NCI-H187 treated with DMSO at 0.1 percent for 48 hours (cell line): ENCODE results near the gene DNAH11.
"Not testable (repeated sequence)": the region's sequence is repeated elsewhere in the genome, so short reads cannot be mapped to it uniquely, and the experiment has no call there.

ENCODE experiments used
- DNase-seq: peaks from one replicate; lab custom pipeline; 2025; lab: John Stamatoyannopoulos, UW

DNAH11 gene

DNA sequence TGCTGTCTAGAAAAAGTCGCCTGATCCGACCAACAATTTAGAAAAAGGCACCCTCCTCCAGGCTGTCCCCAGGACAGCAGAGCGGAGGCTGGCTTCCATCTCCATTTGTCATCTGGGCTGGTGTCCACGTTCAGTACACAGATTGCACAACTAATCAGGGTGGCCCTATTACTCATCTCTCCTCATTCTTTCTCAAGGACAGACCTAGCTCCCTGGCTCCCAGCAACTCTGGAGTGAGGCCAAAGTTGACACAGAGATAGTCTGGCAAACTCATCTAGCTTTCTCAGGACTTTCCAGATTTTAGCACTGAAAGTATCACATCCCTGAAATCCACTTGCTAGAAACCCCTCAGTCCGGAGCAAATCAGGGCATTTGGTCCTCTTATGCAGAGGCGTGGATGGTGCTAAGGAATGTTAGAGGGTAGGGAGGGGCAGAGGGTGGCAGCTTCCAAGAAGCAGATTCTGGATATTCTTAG is 75.1 kb downstream of the DNAH11 start:
- no peak for DNase-seq

DNA sequence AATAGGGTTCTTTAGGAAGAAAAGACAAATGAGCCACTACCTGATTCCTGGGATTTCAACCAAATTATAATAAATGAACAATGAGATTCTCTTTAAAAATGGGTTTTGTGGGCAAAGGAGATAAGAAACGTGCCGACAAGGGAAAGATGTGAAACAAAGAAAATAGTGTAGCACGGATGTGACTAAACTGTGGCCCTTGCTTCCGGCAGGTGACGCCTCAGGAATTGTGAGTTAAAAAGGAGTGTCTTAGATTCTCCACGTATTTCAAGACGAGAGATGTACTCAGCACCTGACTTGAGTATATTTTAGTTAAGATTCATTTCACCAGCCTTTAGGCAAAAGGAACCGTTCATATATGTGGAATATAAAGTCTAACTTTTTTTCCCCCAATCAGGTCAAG is 75.9 kb downstream of the DNAH11 start:
- DNase-seq: no peak

DNA sequence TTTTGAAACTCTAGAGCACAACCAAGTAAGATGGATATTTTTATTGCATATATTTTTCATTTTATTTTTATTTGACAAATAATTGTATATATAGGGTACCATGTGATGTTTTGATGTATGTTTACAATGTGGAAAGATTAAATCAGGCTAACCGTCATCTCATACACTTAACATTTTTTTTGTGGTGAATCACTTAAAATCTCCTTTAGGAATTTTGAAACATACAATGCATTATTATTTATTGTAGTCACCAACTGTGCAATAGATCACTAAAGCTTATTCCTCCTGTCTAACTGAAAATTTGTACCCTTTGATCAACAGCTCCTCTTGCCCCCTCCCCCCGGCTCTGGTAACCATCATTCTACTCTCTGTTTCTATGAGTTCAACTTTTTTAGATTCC is 77.2 kb downstream of the DNAH11 start:
- DNase-seq: no peak

DNA sequence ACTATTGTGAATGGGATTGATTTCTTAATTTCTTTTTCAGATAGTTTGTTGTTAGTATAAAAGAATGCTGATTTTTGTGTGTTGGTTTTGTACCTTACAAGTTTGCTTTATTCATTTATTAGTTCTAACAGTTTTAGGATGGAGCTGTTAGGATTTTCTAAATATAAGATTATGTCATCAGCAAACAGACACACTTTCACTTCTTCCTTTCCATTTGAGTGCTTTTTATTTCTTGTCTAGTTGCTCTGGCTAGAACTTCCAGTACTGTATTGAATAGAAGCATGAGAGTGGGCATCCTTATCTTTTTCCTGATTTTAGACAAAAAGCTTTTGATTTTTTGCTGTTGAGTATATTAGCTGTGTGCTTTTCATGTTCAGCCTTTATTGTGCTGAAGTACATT is 81.5 kb downstream of the DNAH11 start:
- DNase-seq: no peak

DNA sequence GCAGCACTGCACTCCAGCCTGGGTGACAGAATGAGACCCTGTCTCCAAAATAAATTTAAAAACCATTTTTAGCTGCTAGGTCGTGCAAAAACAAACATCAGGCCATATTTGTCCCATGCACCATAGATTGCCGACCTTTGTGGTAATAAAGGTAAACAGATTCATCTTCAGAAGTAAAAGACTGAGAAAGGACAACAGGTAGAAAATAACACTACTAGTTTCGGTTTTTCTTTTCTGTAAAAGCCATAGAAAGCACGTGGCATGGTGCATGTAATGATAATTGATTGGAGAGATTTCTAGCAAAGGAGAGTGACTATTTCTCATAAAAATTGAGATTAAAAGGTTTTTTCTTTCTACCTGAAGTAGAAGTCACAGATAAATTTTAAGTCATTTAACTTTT is 93.9 kb downstream of the DNAH11 start:
- no peak for DNase-seq

DNA sequence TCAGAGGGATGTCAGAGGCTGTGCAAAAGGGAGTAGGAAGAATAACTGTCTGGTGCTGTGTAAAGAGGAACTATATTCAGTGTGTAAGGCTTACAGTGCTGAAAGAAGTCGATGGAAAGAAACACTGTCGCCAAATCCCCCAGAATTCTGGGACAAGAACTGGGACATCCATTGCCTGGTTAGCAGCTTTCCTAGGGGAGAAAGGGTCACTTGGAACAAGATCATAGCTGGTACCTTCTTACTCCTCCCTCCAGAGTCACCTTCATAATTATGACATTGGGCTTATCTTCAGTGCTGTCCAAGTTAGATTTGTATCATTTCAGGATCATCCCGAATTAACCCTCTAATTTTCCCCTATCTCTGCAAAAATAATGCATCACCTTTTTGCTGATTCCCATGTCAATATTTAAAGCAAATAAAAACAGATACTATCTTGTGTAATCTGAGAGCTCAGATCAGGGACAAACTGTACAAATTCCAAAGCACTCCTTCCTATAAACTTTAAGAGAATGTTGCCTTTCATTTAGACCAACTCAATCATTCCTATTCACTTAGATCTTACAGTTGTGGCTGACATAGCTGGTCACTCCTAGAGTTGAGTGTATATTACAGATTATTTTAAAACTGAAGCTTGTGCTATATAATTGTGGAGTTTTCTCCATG is 96.5 kb downstream of the DNAH11 start:
- DNase-seq: no peak

DNA sequence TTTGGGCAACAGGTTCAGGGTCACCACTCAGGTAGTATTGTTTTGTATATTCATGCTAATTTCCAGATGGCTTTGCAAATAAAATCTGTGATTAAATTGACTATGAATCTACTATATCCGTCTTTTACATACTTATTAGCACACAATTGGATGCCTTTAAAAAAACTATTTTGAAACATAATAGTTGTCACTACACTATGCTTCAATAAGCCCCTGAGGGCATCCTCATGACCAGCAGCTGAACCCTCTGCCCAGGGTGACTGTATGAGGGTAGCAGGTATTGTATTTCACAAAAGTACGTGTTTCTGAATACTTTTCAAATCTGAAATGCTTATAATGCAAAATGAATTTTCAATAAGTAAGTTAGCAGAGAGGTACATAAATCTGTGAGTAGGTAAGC is 97.3 kb downstream of the DNAH11 start:
- no peak for DNase-seq

DNA sequence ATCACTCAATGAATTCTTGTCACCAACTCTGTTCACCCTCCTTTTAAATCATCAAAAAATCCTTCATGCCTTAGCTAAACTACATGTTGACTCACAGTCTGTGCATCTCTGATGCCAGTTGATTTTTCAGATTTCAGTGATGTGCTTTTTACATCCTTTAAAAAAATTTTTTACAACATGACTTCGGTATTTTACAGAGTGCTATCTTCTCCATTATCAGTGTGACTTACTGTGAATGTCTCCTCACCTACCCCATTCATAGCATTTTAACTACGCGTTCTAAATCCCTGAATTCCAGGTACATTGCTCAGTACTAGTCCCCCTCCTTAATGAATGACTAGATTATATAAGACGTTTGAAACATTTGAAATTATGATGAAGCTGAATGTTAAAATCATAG is 98.7 kb downstream of the DNAH11 start:
- DNase-seq: no peak

DNA sequence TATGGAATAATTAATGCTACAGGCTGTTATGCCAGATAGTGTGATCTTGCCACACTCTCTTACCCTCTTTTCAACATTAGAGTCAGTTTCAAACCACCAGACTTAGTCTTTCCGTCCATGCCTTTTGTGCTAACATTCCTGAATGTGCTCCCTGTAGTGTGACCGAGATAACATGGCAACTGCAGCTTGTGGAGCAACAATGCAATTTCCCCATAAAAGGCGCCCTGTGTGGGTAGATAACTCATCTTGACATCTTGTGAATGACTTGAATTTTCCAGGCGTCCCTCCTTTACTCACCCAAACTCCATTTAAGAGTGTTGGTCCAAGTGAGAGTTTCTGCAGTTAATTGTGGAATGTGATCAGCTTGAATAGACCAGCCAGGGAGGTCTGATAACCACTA is 99.6 kb downstream of the DNAH11 start:
- no peak for DNase-seq

DNA sequence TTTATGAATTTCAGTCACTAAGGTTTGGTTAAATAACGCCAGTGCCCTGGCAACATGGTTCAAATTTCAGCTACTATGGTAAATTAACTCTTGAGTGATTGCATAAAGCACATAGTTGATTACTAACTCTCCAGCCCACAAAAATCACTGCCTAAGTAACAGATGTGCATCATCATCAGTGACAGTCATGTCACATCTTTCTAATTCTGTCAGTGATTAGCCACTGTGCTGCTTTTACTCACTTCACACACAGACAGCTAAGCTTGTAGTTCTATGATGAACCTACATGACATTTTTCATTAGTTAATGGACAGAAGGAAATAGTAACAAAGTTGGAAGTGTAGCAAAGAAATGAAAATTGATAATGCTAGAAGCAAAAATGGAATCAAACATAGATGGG is 108.9 kb downstream of the DNAH11 start:
- no peak for DNase-seq

DNA sequence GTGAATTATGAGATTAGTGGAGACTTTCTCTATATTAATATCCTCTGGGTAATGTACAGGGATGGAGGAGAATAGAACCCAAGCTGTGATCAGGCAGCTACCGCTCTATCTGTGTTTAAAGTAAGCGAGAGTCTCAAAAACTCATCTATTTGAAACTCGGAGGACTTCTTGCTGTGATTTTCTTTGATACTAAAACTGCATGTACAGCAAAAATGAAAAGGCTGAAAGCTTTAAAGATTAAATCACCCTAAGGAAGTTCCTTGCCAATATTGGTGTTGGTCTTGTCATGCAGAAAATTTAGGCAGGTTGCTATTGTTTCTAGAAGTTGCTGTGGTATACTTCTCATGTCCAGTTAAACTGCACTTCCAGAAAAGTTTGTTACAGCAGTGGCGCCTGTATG is 110.8 kb downstream of the DNAH11 start:
- no peak for DNase-seq

DNA sequence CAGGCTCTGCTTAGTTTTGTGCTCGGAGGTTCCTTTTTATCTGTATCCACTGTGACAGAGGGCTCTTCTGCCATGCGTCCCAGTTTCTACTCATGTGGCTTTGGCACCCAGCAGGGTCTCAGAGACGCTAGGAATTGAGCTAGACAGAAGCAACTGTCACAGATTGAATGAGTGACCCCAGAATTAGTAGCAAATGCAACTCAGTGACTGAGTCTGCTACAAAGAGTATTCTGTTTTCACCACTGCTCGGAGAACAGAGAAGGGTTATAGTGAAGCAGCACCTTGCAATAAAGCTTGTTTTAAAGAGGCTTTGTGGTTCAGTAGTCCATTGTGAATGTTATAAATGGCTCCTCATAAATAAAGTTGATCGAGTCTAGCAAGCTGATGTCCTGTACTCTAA is 113.2 kb downstream of the DNAH11 start:
- no peak for DNase-seq

DNA sequence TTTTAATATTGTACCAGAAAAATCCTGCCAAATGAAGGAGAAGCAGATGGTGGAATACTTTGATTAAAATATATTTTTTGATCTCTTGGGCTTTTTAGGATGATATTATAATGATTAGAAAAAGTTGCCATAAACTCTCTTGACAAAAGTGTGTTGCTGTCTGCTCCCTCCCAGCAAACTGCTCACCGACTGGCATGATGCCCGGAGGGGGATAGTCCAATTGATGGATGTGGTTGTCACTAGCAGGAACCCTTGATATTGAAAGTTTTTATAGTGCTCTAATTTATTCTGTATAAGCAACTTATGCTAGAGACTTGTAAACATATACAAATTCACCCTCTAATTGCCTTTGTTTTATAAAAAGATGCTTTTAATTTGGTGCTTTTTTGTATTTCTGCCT is 114.0 kb downstream of the DNAH11 start:
- DNase-seq: no peak

DNA sequence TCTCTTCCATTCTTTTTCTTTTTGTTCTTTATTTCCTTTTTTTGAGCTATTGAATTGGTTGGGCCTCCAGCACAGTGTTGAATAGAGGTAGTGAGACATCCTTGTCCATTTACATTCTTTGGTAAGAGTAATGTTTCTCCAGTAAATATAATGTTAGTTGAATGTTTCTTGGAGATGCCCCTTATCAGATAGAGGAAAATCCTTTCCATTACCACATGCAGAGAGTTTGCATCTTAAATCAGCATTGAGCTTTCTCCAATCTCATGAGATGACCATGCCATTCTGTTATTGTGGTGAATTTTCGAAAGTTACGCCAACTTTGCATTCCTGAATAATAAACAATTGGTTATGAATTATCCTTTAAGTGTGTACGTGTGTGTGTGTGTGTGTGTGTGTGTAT is 127.7 kb downstream of the DNAH11 start:
- DNase-seq: no peak

DNA sequence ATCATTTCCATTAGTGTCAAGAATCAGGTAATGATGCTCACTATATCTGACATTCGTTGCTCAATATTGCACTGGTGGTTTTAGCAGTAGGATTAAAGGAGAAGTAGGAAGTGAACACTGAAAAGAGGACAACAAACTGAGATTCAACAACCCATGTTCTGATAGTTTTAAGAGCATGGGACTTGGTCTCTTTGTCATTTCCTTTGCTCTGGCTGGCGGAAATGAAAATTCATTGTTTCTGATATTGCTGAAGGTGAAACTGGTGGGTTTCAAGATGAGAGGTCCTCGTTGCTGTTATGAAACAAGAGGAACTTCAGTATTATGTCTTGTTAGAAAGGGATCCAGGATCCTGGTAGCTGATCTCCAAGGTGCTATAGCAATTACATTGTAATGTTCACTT is 129.0 kb downstream of the DNAH11 start:
- DNase-seq: no peak

DNA sequence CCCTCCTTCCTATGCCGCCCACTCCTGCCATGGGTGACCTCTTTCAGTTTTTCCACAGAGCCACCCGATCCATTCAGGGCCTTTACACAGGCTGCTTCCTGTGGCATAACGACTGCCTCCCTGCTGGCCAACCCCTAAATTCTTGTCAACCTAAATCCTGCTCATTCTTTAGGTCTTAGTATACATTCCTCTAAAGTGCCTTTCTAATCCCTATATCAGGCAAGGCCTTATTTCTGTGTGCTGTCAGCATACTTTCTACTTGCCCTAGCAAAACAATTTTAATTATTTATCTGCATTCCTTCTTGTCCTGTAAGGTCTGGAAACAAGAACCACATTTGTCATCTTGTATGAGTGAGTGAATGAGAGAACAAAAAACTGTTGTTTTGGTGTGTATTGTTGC is 132.4 kb downstream of the DNAH11 start:
- no peak for DNase-seq

DNA sequence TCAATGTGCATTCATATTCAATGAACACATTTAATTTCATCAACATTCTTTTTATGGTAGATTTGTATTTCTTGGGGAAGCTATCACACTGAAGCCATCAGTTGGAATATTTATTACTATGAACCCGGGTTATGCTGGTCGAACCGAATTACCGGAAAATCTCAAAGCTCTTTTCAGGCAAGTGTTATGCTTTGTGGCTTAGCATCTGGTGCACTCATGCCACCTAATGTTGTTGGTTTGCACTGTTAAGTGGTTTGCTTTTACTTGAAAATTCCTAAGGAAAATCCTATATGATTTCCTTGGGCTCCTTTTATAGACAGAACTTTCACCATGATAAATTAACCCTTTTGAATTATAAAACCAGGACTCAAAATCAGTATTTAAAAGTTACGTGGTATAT is 147.9 kb downstream of the DNAH11 start:
- no peak for DNase-seq

DNA sequence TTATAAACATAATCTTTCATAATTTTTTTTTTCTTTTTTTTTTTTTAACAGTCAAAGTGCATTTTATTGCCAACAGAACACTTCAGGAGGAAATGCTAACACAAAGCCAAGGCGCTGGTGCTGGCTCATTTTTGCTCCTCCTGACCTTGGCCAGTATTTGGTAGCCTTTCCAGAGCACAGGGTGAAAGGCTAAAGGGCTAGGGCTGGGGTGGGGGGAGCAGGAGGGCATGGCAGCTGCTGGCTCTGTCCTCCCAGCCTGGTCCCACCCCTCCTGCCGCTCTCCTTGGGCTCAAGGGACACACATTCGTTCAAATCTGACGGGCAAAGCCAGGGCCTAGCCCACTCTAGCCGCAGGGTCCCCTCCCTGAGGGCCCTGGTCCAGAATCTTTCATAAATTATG is 148.3 kb downstream of the DNAH11 start:
- DNase-seq: not testable (repeated sequence)

DNA sequence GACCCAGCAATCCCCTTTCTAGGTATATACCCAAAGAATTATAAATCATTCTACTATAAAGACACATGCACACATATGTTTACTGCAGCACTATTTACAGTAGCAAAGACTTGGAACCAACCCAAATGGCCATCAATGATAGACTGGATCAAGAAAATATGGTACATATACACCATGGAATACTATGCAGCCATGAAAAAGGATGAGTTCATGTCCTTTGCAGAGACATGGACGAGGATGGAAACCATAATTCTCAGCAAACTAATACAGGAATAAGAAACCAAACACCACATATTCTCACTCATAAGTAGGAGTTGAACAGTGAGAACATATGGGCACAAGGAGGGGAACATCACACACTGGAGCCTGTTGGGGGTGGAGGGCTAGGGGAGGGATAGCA is 157.7 kb downstream of the DNAH11 start:
- DNase-seq: not testable (repeated sequence)

DNA sequence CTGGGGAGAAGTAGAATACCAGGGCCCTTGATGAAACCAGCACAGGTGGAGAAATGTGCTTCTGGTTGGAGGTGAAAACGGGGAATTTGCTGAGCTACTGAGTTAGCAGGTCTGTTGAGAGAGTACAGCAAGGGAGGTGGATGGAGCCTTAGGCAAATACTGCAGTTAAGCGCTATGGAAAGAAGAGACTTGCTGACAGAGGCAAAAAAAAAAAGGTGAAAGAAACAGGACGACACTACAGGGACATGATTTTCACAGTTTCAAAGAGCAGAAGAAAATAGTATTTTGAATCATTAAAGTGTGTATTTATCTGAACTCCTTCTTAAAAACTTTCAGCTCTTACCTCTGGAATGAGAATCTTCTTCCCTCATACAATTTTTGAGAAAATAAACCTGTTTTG is 159.5 kb downstream of the DNAH11 start:
- no peak for DNase-seq

DNA sequence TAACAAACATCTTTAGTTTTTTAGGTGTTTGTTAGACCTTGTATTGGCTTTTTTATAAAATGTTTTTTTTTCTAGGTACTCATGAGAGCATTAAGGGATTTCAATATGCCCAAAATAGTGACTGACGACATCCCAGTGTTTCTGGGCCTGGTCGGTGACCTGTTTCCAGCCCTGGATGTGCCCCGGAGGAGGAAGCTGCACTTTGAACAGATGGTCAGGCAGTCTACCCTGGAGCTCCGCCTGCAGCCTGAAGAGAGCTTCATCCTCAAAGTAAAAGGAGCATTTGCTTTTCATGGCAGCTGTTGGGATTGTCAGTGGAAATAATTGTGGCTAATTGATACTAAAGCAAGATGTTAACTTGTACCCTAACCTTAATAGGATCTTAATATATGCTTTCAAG is 161.5 kb downstream of the DNAH11 start:
- no peak for DNase-seq

DNA sequence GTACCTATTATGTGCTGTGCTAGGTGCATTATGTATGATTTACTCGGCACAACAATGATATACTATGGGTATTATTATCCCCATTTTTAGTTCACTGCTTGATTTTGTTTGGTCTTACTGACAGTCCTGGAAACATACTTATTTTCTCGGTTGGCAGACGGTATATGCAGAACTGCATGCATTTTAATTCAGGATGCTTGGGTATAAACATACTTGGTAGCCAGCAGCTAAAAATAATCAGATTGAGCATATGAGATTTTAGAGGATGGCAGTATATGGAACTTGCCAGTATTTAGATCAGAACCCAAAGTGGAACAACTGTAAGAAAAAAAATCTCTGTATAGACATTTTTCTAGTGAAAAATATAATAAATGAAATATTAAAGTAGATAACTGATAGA is 163.3 kb downstream of the DNAH11 start:
- DNase-seq: no peak

DNA sequence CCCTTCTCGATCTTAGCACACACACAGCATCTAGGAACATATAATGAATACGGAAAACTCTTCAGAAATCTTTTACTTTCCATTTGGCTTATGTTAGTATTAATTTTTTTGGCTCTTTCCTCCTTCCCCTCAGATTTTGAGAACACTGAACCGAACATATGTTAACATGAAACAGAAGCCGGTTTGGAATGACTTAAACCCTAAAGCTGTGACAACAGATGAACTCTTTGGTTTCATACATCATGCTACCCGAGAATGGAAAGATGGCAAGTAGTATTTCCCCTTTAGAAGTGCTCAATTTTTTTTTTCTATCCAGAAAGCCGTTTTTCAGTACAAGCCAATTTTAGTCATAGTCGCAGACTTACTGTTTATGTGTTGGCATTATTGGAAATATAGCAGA is 164.7 kb downstream of the DNAH11 start:
- DNase-seq: no peak

DNA sequence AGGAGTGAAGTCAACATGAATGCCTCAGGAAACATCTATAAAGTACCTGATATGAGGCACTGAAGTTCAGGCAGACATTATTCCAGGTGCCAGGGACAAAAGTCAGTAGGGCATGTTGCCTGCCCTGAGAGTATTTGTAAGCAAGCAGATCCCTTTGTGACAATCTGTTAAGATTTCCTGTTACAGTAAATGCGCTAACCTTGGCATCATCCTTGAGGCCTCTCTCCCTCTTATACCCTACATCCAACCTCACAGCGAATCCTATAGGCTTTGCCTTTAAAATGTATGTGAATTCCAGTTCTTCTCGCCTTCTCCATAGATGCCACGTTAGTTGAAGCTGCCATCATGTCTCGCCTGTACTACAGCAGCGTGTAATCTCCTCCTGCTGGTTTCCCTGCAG is 165.3 kb downstream of the DNAH11 start:
- no peak for DNase-seq

DNA sequence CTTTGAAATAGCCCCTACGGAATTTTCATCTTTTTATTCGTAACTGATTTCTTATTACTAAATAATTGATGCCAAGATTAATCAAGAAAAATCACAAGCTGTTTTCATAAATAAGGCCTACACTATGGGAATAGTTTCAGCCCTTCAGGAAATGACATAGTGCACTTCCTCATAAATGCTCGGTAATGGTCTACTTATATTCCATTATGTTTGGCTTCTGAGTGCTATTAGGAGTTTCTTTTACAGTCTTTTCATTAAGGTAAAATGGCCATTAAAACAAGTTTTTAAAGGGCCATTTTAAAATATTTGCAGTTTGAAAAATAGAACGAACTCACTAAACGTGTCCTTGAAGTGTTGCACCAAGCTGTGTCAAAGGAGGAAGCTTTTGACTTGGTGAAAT is 174.5 kb downstream of the DNAH11 start:
- DNase-seq: no peak
